Measurements from ENCODE around the gene NADSYN1. TPM values are rescaled to one million over a fixed set of nuclear protein-coding genes. Genes with fewer than 3 reads are reported as not detected.

NADSYN1 gene
- total and polyA plus RNA-seq, 2 of the 13 experiments (the other 11 are each of a cell fraction or from before 2014, with no cell fraction given): 35.7 to 51.5 TPM

DNA sequence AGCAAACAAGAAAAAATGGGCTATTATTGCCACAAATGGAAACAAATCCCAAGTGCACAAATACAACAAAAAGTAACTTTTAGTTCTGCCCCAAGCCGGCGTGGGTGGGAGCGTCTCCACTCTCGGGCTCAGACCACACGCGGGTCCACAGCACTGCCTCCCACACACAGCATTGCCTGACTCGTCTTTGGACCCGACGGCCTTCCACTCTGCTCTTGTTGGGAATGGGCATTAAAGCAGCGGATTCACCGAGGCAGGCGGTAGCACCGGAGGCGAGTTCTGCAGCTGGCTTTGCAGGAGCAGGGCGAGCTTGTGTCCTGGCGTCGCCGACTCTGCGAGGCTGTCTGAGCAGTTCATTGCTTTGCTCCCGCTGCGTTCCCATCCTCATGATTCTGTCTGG is 23.0 kb downstream of the NADSYN1 start (continued):
- TF ChIP-seq, protein P1, sequence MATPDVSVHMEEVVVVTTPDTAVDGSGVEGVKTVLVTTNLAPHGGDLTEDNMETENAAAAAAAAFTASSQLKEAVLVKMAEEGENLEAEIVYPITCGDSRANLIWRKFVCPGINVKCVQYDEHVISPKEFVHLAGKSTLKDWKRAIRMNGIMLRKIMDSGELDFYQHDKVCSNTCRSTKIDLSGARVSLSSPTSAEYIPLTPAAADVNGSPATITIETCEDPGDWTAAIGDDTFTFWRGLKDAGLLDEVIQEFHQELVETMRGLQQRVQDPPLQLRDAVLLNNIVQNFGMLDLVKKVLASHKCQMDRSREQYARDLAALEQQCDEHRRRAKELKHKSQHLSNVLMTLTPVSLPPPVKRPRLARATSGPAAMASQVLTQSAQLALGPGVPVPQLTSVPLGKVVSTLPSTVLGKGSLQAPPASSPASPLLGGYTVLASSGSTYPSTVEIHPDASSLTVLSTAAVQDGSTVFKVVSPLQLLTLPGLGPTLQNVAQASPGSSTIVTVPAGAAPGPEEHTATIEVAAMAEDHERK (CRISPR knock-in tag; IDR thresholded peaks at IDR 0.05; ENCODE audit: low read depth): no peak
- TF ChIP-seq, protein P2, sequence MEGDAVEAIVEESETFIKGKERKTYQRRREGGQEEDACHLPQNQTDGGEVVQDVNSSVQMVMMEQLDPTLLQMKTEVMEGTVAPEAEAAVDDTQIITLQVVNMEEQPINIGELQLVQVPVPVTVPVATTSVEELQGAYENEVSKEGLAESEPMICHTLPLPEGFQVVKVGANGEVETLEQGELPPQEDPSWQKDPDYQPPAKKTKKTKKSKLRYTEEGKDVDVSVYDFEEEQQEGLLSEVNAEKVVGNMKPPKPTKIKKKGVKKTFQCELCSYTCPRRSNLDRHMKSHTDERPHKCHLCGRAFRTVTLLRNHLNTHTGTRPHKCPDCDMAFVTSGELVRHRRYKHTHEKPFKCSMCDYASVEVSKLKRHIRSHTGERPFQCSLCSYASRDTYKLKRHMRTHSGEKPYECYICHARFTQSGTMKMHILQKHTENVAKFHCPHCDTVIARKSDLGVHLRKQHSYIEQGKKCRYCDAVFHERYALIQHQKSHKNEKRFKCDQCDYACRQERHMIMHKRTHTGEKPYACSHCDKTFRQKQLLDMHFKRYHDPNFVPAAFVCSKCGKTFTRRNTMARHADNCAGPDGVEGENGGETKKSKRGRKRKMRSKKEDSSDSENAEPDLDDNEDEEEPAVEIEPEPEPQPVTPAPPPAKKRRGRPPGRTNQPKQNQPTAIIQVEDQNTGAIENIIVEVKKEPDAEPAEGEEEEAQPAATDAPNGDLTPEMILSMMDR (CRISPR knock-in tag; IDR thresholded peaks at IDR 0.05): no peak
- TF ChIP-seq JUND (CRISPR knock-in tag; IDR thresholded peaks at IDR 0.05) (no peak), ZNF10 (CRISPR knock-in tag; IDR thresholded peaks at IDR 0.05; ENCODE audit: borderline replicate concordance, low read depth) (no peak), AHR (CRISPR knock-in tag; IDR thresholded peaks at IDR 0.05) (no peak), ZNF850 (CRISPR knock-in tag; conservative IDR thresholded peaks at IDR 0.05) (no peak), RORA (CRISPR knock-in tag; IDR thresholded peaks at IDR 0.05) (no peak), DMAP1 (CRISPR knock-in tag; IDR thresholded peaks at IDR 0.05) (no peak), PHF21A (CRISPR knock-in tag; IDR thresholded peaks at IDR 0.05) (no peak)
- TF ChIP-seq, protein P3, sequence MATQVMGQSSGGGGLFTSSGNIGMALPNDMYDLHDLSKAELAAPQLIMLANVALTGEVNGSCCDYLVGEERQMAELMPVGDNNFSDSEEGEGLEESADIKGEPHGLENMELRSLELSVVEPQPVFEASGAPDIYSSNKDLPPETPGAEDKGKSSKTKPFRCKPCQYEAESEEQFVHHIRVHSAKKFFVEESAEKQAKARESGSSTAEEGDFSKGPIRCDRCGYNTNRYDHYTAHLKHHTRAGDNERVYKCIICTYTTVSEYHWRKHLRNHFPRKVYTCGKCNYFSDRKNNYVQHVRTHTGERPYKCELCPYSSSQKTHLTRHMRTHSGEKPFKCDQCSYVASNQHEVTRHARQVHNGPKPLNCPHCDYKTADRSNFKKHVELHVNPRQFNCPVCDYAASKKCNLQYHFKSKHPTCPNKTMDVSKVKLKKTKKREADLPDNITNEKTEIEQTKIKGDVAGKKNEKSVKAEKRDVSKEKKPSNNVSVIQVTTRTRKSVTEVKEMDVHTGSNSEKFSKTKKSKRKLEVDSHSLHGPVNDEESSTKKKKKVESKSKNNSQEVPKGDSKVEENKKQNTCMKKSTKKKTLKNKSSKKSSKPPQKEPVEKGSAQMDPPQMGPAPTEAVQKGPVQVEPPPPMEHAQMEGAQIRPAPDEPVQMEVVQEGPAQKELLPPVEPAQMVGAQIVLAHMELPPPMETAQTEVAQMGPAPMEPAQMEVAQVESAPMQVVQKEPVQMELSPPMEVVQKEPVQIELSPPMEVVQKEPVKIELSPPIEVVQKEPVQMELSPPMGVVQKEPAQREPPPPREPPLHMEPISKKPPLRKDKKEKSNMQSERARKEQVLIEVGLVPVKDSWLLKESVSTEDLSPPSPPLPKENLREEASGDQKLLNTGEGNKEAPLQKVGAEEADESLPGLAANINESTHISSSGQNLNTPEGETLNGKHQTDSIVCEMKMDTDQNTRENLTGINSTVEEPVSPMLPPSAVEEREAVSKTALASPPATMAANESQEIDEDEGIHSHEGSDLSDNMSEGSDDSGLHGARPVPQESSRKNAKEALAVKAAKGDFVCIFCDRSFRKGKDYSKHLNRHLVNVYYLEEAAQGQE (IDR thresholded peaks at IDR 0.05; ENCODE audit: borderline replicate concordance in 1 of 2, low read depth in 1 of 2, low read length in 2 of 2): no peak
